NCI-H526 (cell line): Measurements from ENCODE around the gene CCBE1.

Experiments
- DNase-seq, 2 experiments: peaks; one replicate each; lab custom pipeline; 2025; lab: John Stamatoyannopoulos, UW

Gene CCBE1

GRCh38 chr18:59492756-59493421 lies 204.3 kb downstream of the CCBE1 start:
- DNase-seq, result no peak

GRCh38 chr18:59488899-59489298 lies 208.3 kb downstream of the CCBE1 start:
- no peak for DNase-seq

GRCh38 chr18:59485382-59485781 lies 211.8 kb downstream of the CCBE1 start:
- no peak for DNase-seq

- no peak for DNase-seq
Measured at GRCh38 chr18:59484561-59485328, 212.5 kb downstream of the CCBE1 start.

- no peak for DNase-seq
Measured at GRCh38 chr18:59484131-59484530, 213.1 kb downstream of the CCBE1 start.

- no peak for DNase-seq
Measured at GRCh38 chr18:59481436-59481835, 215.8 kb downstream of the CCBE1 start.

GRCh38 chr18:59479776-59480175 lies 217.4 kb downstream of the CCBE1 start:
- DNase-seq, result no peak

- DNase-seq, result no peak
Measured at GRCh38 chr18:59478591-59478990, 218.6 kb downstream of the CCBE1 start.

- no peak for DNase-seq
Measured at GRCh38 chr18:59477849-59478248, 219.4 kb downstream of the CCBE1 start.

- DNase-seq, result no peak
Measured at GRCh38 chr18:59470561-59471121, 226.6 kb downstream of the CCBE1 start.

- DNase-seq, result no peak
Measured at GRCh38 chr18:59469463-59470180, 227.6 kb downstream of the CCBE1 start.

GRCh38 chr18:59468821-59469220 lies 228.4 kb downstream of the CCBE1 start:
- no peak for DNase-seq

- DNase-seq, result no peak
Measured at GRCh38 chr18:59467497-59467896, 229.7 kb downstream of the CCBE1 start.

GRCh38 chr18:59466980-59467379 lies 230.2 kb downstream of the CCBE1 start:
- no peak for DNase-seq

GRCh38 chr18:59464486-59464885 lies 232.7 kb downstream of the CCBE1 start:
- DNase-seq, result no peak

GRCh38 chr18:59461171-59461570 lies 236.1 kb downstream of the CCBE1 start:
- no peak for DNase-seq

- DNase-seq, result no peak
Measured at GRCh38 chr18:59460072-59460420, 237.2 kb downstream of the CCBE1 start.

- DNase-seq, result peak in 1 of 2 experiments; percentile 18
Measured at GRCh38 chr18:59459369-59460071, 237.7 kb downstream of the CCBE1 start.

GRCh38 chr18:59458575-59458974 lies 238.6 kb downstream of the CCBE1 start:
- no peak for DNase-seq

- no peak for DNase-seq
Measured at GRCh38 chr18:59456657-59457056, 240.6 kb downstream of the CCBE1 start.

- no peak for DNase-seq
Measured at GRCh38 chr18:59455728-59456276, 241.4 kb downstream of the CCBE1 start.
